GM18508 (cell line): ENCODE results near the gene CKAP5.

ENCODE experiments used
- ATAC-seq: cut with Tn5 transposase; IDR thresholded peaks from one replicate; pipeline ENCODE4 v1.9.1; 2021; ENCODE audit warnings: moderate number of reproducible peaks; ENCODE audit not compliant: insufficient read depth, unreplicated experiment

Gene CKAP5

GRCh38 chr11:46845740-46846509 is at the start of gene CKAP5:
Gene CKAP5, minus strand, starts transcription at chr11:46846280. Its CDS starts 25,049 bp downstream, at chr11:46821231.
- peak; percentile 81 for ATAC-seq

- no peak for ATAC-seq
These were observed 49.7 kb upstream of the CKAP5 start for GRCh38 chr11:46895821-46896220.

- ATAC-seq = no peak
These were observed 48.9 kb upstream of the CKAP5 start for GRCh38 chr11:46894961-46895360.

GRCh38 chr11:46894506-46894905 is 48.4 kb upstream of the CKAP5 start:
- no peak for ATAC-seq

- no peak for ATAC-seq
These were observed 46.8 kb upstream of the CKAP5 start for GRCh38 chr11:46892838-46893237.

GRCh38 chr11:46892109-46892508 is 46.0 kb upstream of the CKAP5 start:
- no peak for ATAC-seq

- no peak for ATAC-seq
These were observed 44.6 kb upstream of the CKAP5 start for GRCh38 chr11:46890665-46891064.

- ATAC-seq = no peak
These were observed 43.8 kb upstream of the CKAP5 start for GRCh38 chr11:46889689-46890475.

GRCh38 chr11:46889251-46889650 is 43.2 kb upstream of the CKAP5 start:
- no peak for ATAC-seq

- ATAC-seq = no peak
These were observed 42.6 kb upstream of the CKAP5 start for GRCh38 chr11:46888636-46889035.

GRCh38 chr11:46886211-46886610 is 40.1 kb upstream of the CKAP5 start:
- no peak for ATAC-seq

GRCh38 chr11:46879056-46879585 is 33.0 kb upstream of the CKAP5 start:
- no peak for ATAC-seq

- no peak for ATAC-seq
These were observed 31.5 kb upstream of the CKAP5 start for GRCh38 chr11:46877580-46877979.

- ATAC-seq = no peak
These were observed 30.4 kb upstream of the CKAP5 start for GRCh38 chr11:46876471-46876870.

- no peak for ATAC-seq
These were observed 28.5 kb upstream of the CKAP5 start for GRCh38 chr11:46874586-46874985.

GRCh38 chr11:46868912-46869311 is 22.8 kb upstream of the CKAP5 start:
- no peak for ATAC-seq

GRCh38 chr11:46865340-46865739 is 19.3 kb upstream of the CKAP5 start:
- no peak for ATAC-seq

- no peak for ATAC-seq
These were observed 14.1 kb upstream of the CKAP5 start for GRCh38 chr11:46860218-46860617.

GRCh38 chr11:46858920-46859546 is 13.0 kb upstream of the CKAP5 start:
- no peak for ATAC-seq

GRCh38 chr11:46857666-46858065 is 11.6 kb upstream of the CKAP5 start:
- ATAC-seq = no peak
